B cell (primary cell): ENCODE results near the gene GC. TPM values are rescaled to one million over a fixed set of nuclear protein-coding genes. Genes with fewer than 3 reads are reported as not detected.

Source experiments
- ATAC-seq: fragments of 200-7000 bp; cut with Tn5 transposase; one replicate; pipeline ENCODE4 v1.10.0; 2021; ENCODE audit warnings: low read depth, mild to moderate bottlenecking, moderate number of reproducible peaks, moderate library complexity
- CTCF ChIA-PET: fragments of 350-600 bp; sonication (Branson Sonifier 250); formaldehyde crosslinking; loops from one replicate; lab custom pipeline; 2021; ENCODE audit warnings: antibody characterized with exemption, inconsistent platforms; lab: Charles Lee
- POLR2A ChIA-PET: fragments of 350-600 bp; sonication (Branson Sonifier 250); formaldehyde crosslinking; loops from one replicate; lab custom pipeline; 2021; ENCODE audit warnings: antibody characterized with exemption; lab: Charles Lee
- DNase-seq: peaks from one replicate; pipeline ENCODE4 v3.0.0; 2013
- H2AFZ ChIP-seq: 2 replicates; pipeline ENCODE4 v1.6.1; 2012; ENCODE audit warnings: mild to moderate bottlenecking, low read depth, low read length; ENCODE audit not compliant: insufficient read depth, poor library complexity, severe bottlenecking
- H3K27ac ChIP-seq, 2 donors: 1 replicate in 1 of 2; 2 replicates in 1 of 2; pipeline ENCODE4 v1.5.1; 2012 to 2013; ENCODE audit warnings: low read length in 2 of 2, mild to moderate bottlenecking in 2 of 2, moderate library complexity in 1 of 2
- H3K27me3 ChIP-seq, 4 experiments: fragments of 200-600 bp in 1 of 4; sonication (generic) in 1 of 4; replicated peaks in 1 of 4; 1 replicate in 2 of 4; 2 replicates in 2 of 4; pipeline versions ENCODE4 v1.6.1 to v1.7.0; 2013 to 2016; ENCODE audit warnings: low read length in 3 of 4, mild to moderate bottlenecking in 2 of 4, mixed read lengths in 1 of 4, moderate library complexity in 1 of 4; ENCODE audit not compliant: insufficient read depth in 4 of 4, control insufficient read depth in 3 of 4; ENCODE audit errors: control extremely low read depth in 1 of 4
- H3K36me3 ChIP-seq, 2 experiments: replicated peaks in 1 of 2; 1 replicate in 1 of 2; 2 replicates in 1 of 2; pipeline versions ENCODE4 v1.6.1 to v1.7.1; 2013; ENCODE audit warnings: low read length in 1 of 2; ENCODE audit not compliant: insufficient read depth in 2 of 2, control insufficient read depth in 1 of 2; ENCODE audit errors: control extremely low read depth in 1 of 2, extremely low read depth in 1 of 2
- H3K4me1 ChIP-seq, 2 donors: fragments of 200-600 bp in 1 of 2; sonication (generic) in 1 of 2; 1 replicate in 1 of 2; 2 replicates in 1 of 2; pipeline versions ENCODE4 v1.5.1 to v1.6.1; 2013 to 2017; ENCODE audit warnings: low read length in 2 of 2; ENCODE audit not compliant: control insufficient read depth in 2 of 2, insufficient read depth in 2 of 2
- H3K4me2 ChIP-seq: replicated peaks from 2 replicates; pipeline ENCODE3; 2012; ENCODE audit warnings: mild to moderate bottlenecking, low read depth, low read length; ENCODE audit not compliant: poor library complexity, severe bottlenecking
- H3K4me3 ChIP-seq, 5 experiments: fragments of 200-600 bp in 1 of 5; sonication (generic) in 1 of 5; 1 replicate in 3 of 5; 2 replicates in 2 of 5; pipeline versions ENCODE4 v1.5.1 to v1.7.0; 2011 to 2016; ENCODE audit warnings: low read length in 4 of 5, mild to moderate bottlenecking in 4 of 5, low read depth in 2 of 5, control low read depth in 1 of 5, moderate library complexity in 1 of 5; ENCODE audit not compliant: insufficient read depth in 1 of 5; ENCODE audit errors: control extremely low read depth in 1 of 5, extremely low read depth in 1 of 5
- H3K79me2 ChIP-seq: fragments of 200-600 bp; sonication (generic); one replicate; pipeline ENCODE4 v1.6.0; 2016; ENCODE audit warnings: low read length; ENCODE audit not compliant: control insufficient read depth, insufficient read depth
- H3K9ac ChIP-seq: fragments of 200-600 bp; sonication (generic); 2 replicates; pipeline ENCODE4 v1.6.1; 2017; ENCODE audit warnings: mild to moderate bottlenecking, low read length, moderate library complexity
- H3K9me3 ChIP-seq, 3 donors: one replicate each; pipeline versions ENCODE4 v1.6.1 to v1.7.1; 2013; ENCODE audit warnings: low read length in 2 of 3; ENCODE audit not compliant: control insufficient read depth in 2 of 3, insufficient read depth in 1 of 3; ENCODE audit errors: control extremely low read depth in 1 of 3
- H4K20me1 ChIP-seq: 2 replicates; pipeline ENCODE4 v1.6.0; 2012; ENCODE audit warnings: mild to moderate bottlenecking, low read length; ENCODE audit not compliant: insufficient read depth, control insufficient read depth, poor library complexity, severe bottlenecking
- H3K27ac Mint-ChIP-seq: one replicate; pipeline ENCODE4 v1.8.0; 2021; ENCODE audit warnings: mixed read lengths
- H3K27me3 Mint-ChIP-seq: one replicate; pipeline ENCODE4 v1.8.0; 2021; ENCODE audit warnings: mixed read lengths
- H3K4me1 Mint-ChIP-seq: one replicate; pipeline ENCODE4 v1.8.0; 2021; ENCODE audit warnings: mixed read lengths
- H3K4me3 Mint-ChIP-seq: one replicate; pipeline ENCODE4 v1.8.0; 2021; ENCODE audit warnings: mixed read lengths
- H3K9me3 Mint-ChIP-seq: one replicate; pipeline ENCODE4 v1.8.0; 2022; ENCODE audit warnings: mixed read lengths; ENCODE audit not compliant: insufficient read depth
- CTCF ChIP-seq: fragments of 200-600 bp; IDR thresholded peaks from one replicate; pipeline ENCODE4 v1.8.0; 2022; ENCODE audit warnings: antibody characterized with exemption, mild to moderate bottlenecking
- EZH2 ChIP-seq: IDR thresholded peaks from 2 replicates; pipeline ENCODE4 v1.6.1; 2012; ENCODE audit warnings: borderline replicate concordance, low read depth, mild to moderate bottlenecking, moderate library complexity, low read length; ENCODE audit not compliant: insufficient read depth, poor library complexity, severe bottlenecking
- WGBS: methylation state at CpG from one replicate; pipeline ENCODE4 v1.1.5; 2013; ENCODE audit warnings: missing lambda C conversion rate; ENCODE audit not compliant: insufficient coverage; 5-methylcytosine and 5-hydroxymethylcytosine counted together
- intact Hi-C: fragments of 100-400 bp; cut with micrococcal nuclease; formaldehyde crosslinking; loops from one replicate; pipeline ENCODE4 v1.10.0; 2022
- polyA plus RNA-seq: library from polyadenylated mRNA; depleted of rRNA; stranded (reverse); fragments of >200 nt; gene quantifications from 2 replicates; pipeline ENCODE4 v1.2.3, GENCODE V29; 2012
- total RNA-seq, 2 donors: library from RNA; stranded (reverse); fragments of 120-200 nt in 1 of 2; gene quantifications; 1 replicate in 1 of 2; 2 replicates in 1 of 2; pipeline versions ENCODE4 v1.2.3 to v1.2.4, GENCODE V29; 2013 to 2022

Gene GC
- total and polyA plus RNA-seq, 2 donors (not counting 1 experiment from before 2014, with no cell fraction given): not detected

DNA sequence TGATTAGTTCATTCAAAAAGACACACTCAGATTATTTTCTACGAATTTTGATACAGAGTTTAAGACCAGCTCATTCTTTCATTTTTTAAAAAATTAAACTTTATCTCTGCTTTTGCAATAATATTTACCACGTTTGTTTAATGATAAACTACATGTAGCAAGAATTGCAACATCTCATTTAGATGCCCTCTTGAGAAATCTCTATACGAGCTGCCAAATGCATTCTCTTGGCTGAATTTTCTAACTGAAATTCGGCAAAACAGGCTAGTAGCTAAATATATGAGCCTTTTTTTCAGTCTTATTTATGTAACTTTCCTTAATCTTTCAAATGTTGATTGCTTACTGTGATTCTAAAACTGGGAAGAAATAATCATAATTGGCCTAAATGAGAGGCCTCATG, 2.1 kb upstream of the GC start:
- Histone ChIP-seq H3K4me2 (no peak overlapping the region), H3K9ac (no peak overlapping the region), H3K36me3 (no peaks in the 10 kb centered on the region), H2AFZ (no peak overlapping the region), H3K4me3 (no peak overlapping the region), H3K9me3 (no peaks in the 10 kb centered on the region), H4K20me1 (no peaks in the 10 kb centered on the region), H3K27ac (no peak overlapping the region), H3K27me3 (no peaks in the 10 kb centered on the region), H3K79me2 (no peaks in the 10 kb centered on the region), H3K4me1 (no peaks in the 10 kb centered on the region)
- H3K27ac Mint-ChIP-seq: no peak overlapping the region
- H3K4me1 Mint-ChIP-seq: no peaks in the 10 kb centered on the region
- ATAC-seq: no peak
- no peaks in the 10 kb centered on the region for H3K27me3 Mint-ChIP-seq
- no peaks in the 10 kb centered on the region for H3K9me3 Mint-ChIP-seq
- no CpG with 5 or more reads among the region's 4 CpGs for WGBS
- CTCF ChIA-PET: no interaction called here
- DNase-seq: no peak
- TF ChIP-seq EZH2: no peak
- no peak for TF ChIP-seq CTCF
- H3K4me3 Mint-ChIP-seq: no peak overlapping the region
- intact Hi-C loops: no loop called here
- POLR2A ChIA-PET: no interaction called here

GRCh38 chr4:71784569-71785197, 804 bp upstream of the GC start:
- H3K4me3 ChIP-seq: no peak overlapping the region
- no peak overlapping the region for H2AFZ ChIP-seq
- CTCF ChIA-PET: no interaction called here
- no peak overlapping the region for H3K4me2 ChIP-seq
- ATAC-seq: no peak
- H3K27ac ChIP-seq: no peak overlapping the region
- POLR2A ChIA-PET: no interaction called here
- H3K79me2 ChIP-seq: no peaks in the 10 kb centered on the region
- Mint-ChIP-seq H3K27me3 (no peaks in the 10 kb centered on the region), H3K9me3 (no peaks in the 10 kb centered on the region), H3K4me3 (no peak overlapping the region), H3K4me1 (no peaks in the 10 kb centered on the region), H3K27ac (no peak overlapping the region)
- no peak for DNase-seq
- no peaks in the 10 kb centered on the region for H3K9me3 ChIP-seq
- H4K20me1 ChIP-seq: no peaks in the 10 kb centered on the region
- no peak overlapping the region for H3K9ac ChIP-seq
- intact Hi-C loops: no loop called here
- H3K4me1 ChIP-seq: no peaks in the 10 kb centered on the region
- TF ChIP-seq EZH2 (no peak), CTCF (no peak)
- no peaks in the 10 kb centered on the region for H3K27me3 ChIP-seq
- H3K36me3 ChIP-seq: no peaks in the 10 kb centered on the region
